Smooth muscle cell (in vitro differentiated cells): ENCODE measurements around the gene ZFP42. TPM values are rescaled to one million over a fixed set of nuclear protein-coding genes. Genes with fewer than 3 reads are reported as not detected.

Experiments
- DNase-seq: peaks from one replicate; lab custom pipeline; 2025; ENCODE audit not compliant: unreplicated experiment; lab: John Stamatoyannopoulos, UW
- H2AFZ ChIP-seq: fragments of 200-600 bp; sonication (generic); 2 replicates; pipeline ENCODE4 v1.6.0; 2016; ENCODE audit warnings: antibody characterized with exemption, low read depth, mild to moderate bottlenecking
- H3F3A ChIP-seq: fragments of 200-600 bp; sonication (generic); 2 replicates; pipeline ENCODE4 v1.6.0; 2017; ENCODE audit warnings: antibody characterized with exemption, low read depth
- H3K27ac ChIP-seq: fragments of 200-600 bp; sonication (generic); 2 replicates; pipeline ENCODE4 v1.5.1; 2016; ENCODE audit warnings: low read depth, mild to moderate bottlenecking
- H3K27me3 ChIP-seq: fragments of 200-600 bp; sonication (generic); 2 replicates; pipeline ENCODE4 v1.6.1; 2016; ENCODE audit warnings: low read depth, mild to moderate bottlenecking
- H3K36me3 ChIP-seq: fragments of 200-600 bp; sonication (generic); 2 replicates; pipeline ENCODE4 v1.5.1; 2016; ENCODE audit warnings: low read depth
- H3K4me1 ChIP-seq: fragments of 200-600 bp; sonication (generic); 2 replicates; pipeline ENCODE4 v1.5.1; 2016; ENCODE audit warnings: low read depth
- H3K4me2 ChIP-seq: fragments of 200-600 bp; sonication (generic); 2 replicates; pipeline ENCODE4 v1.6.0; 2016; ENCODE audit warnings: mild to moderate bottlenecking
- H3K4me3 ChIP-seq: fragments of 200-600 bp; sonication (generic); 2 replicates; pipeline ENCODE4 v1.5.1; 2016; ENCODE audit warnings: mild to moderate bottlenecking
- H3K79me2 ChIP-seq: fragments of 200-600 bp; sonication (generic); 2 replicates; pipeline ENCODE4 v1.6.0; 2016; ENCODE audit warnings: low read depth, mild to moderate bottlenecking
- H3K9ac ChIP-seq: fragments of 200-600 bp; sonication (generic); 2 replicates; pipeline ENCODE4 v1.6.0; 2016; ENCODE audit warnings: low read depth
- H3K9me3 ChIP-seq: fragments of 200-600 bp; sonication (generic); replicated peaks from 2 replicates; pipeline ENCODE4 v1.5.1; 2016; ENCODE audit warnings: low read depth
- H4K20me1 ChIP-seq: fragments of 200-600 bp; sonication (generic); 2 replicates; pipeline ENCODE4 v1.6.0; 2016; ENCODE audit warnings: low read depth
- WGBS: methylation state at CpG from one replicate; pipeline ENCODE4 v1.1.7; 2016; ENCODE audit warnings: low lambda C conversion rate; 5-methylcytosine and 5-hydroxymethylcytosine counted together
- polyA plus RNA-seq: library from polyadenylated mRNA; unstranded; fragments of >200 nt; fragmentation: Nextera tagmentation; extraction: Ambion mirVana; gene quantifications from 2 replicates; pipeline ENCODE4 v1.2.1, GENCODE V29; 2016
- total RNA-seq: library from RNA; depleted of rRNA; stranded (reverse); fragments of >200 nt; gene quantifications from 2 replicates; pipeline ENCODE4 v1.2.3, GENCODE V29; 2014
- TF ChIP-seq, protein P1 (sequence below): fragments of 200-600 bp; sonication (generic); IDR thresholded peaks from 2 replicates; pipeline ENCODE4 v1.5.1; 2017; ENCODE audit warnings: borderline replicate concordance, mild to moderate bottlenecking, antibody characterized with exemption; ENCODE audit not compliant: insufficient read depth, poor library complexity, severe bottlenecking

The ZFP42 gene
- total and polyA plus RNA-seq, 2 experiments from 2014 or later: 15.7 to 30.4 TPM

DNA sequence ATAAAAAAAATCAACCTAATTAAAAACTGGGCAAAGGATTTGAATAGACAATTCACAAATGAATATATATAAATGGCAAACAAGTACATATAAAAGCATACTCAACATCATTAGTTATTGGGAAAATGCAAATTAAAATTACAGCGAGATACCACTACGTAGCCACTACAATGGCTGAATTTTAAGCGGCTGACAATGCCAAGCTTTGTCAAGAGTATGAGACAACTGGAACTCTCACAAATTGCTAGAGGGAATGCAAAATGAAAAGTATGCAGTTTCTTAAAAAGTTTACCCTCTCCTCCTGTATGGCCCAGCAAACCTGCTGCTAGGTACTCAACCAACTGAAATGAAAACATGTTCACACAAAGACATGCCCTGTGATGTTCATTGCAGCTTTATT is 34.8 kb downstream of the ZFP42 start:
- 94% methylated on average over 3 of the region's 3 CpGs for WGBS

DNA sequence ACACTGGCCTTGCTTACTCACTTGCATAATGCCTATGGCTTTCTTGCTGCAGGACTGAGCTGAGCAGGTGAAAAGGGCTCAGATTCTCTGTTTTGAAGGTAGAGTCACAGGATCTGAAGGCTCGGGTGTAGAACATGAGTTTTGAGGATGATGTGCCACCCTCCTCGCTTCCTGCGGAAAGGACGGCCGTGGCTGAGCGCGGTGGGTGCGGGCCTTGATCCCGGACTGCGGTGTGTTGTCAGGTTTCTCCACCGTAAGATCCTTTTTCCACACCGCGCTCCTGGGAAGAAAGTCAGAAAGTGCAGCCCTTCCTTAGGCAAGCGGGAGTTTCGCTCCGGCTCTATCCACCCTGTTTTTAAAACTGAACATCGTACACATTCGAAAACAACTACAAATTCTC is 36.2 kb downstream of the ZFP42 start:
- WGBS: 20% methylated on average over 18 of the region's 18 CpGs

More for the DNA sequence above, 34.8 kb downstream of the ZFP42 start:
- no peaks in the 10 kb centered on the region for H3F3A ChIP-seq
- no peaks in the 10 kb centered on the region for H3K36me3 ChIP-seq
- no peak overlapping the region for H3K9ac ChIP-seq
- no peak overlapping the region for H3K27ac ChIP-seq
- H2AFZ ChIP-seq: no peak overlapping the region
- no peaks in the 10 kb centered on the region for H3K9me3 ChIP-seq
- peaks cover 15% of the 10 kb centered on the region for H3K27me3 ChIP-seq
- no peak for DNase-seq
- H3K4me1 ChIP-seq: peaks cover 6% of the 10 kb centered on the region
- H3K4me2 ChIP-seq: no peak overlapping the region
- H3K79me2 ChIP-seq: no peaks in the 10 kb centered on the region
- H3K4me3 ChIP-seq: no peak overlapping the region
- TF ChIP-seq, protein P1, sequence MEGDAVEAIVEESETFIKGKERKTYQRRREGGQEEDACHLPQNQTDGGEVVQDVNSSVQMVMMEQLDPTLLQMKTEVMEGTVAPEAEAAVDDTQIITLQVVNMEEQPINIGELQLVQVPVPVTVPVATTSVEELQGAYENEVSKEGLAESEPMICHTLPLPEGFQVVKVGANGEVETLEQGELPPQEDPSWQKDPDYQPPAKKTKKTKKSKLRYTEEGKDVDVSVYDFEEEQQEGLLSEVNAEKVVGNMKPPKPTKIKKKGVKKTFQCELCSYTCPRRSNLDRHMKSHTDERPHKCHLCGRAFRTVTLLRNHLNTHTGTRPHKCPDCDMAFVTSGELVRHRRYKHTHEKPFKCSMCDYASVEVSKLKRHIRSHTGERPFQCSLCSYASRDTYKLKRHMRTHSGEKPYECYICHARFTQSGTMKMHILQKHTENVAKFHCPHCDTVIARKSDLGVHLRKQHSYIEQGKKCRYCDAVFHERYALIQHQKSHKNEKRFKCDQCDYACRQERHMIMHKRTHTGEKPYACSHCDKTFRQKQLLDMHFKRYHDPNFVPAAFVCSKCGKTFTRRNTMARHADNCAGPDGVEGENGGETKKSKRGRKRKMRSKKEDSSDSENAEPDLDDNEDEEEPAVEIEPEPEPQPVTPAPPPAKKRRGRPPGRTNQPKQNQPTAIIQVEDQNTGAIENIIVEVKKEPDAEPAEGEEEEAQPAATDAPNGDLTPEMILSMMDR: no peak
- H4K20me1 ChIP-seq: no peaks in the 10 kb centered on the region

DNA sequence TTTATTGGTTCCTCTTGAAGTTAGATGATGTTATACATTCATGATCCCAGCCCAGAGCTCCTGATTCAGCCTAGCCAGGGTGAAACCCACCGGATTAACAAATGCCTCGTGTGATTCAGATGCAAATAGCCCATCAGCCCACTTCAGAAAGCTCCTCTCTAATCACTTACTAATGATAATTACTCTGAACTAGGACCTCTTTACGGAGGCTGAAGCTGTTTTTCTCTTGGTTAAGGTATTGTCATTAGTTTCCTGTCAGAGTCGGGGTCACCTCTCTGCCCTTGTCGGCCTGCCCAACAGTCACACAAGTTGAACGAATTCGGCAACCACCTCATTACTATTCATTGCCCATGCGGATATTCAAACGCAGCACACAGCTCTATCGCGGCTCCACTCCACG is 36.6 kb downstream of the ZFP42 start:
- Histone ChIP-seq H3K27ac (no peak overlapping the region), H3K4me3 (peak overlapping the region; percentile 32), H3K36me3 (no peaks in the 10 kb centered on the region), H3K4me2 (peak overlapping the region; percentile 82), H3F3A (no peaks in the 10 kb centered on the region), H3K79me2 (no peaks in the 10 kb centered on the region), H2AFZ (peak overlapping the region; percentile 86), H3K9me3 (no peaks in the 10 kb centered on the region), H3K4me1 (peaks cover 13% of the 10 kb centered on the region), H3K9ac (no peak overlapping the region), H3K27me3 (peaks cover 15% of the 10 kb centered on the region), H4K20me1 (no peaks in the 10 kb centered on the region)
- WGBS: 4% methylated on average over 12 of the region's 12 CpGs
- DNase-seq: no peak
- TF ChIP-seq, protein P1: no peak

More for the DNA sequence above, 36.2 kb downstream of the ZFP42 start:
- Histone ChIP-seq H3K4me3 (peak overlapping the region; percentile 32), H3K4me1 (peaks cover 13% of the 10 kb centered on the region), H4K20me1 (no peaks in the 10 kb centered on the region), H2AFZ (peak overlapping the region; percentile 86), H3K4me2 (peak overlapping the region; percentile 82), H3K9ac (no peak overlapping the region), H3K27me3 (peaks cover 15% of the 10 kb centered on the region), H3K9me3 (no peaks in the 10 kb centered on the region), H3F3A (no peaks in the 10 kb centered on the region), H3K79me2 (no peaks in the 10 kb centered on the region), H3K27ac (no peak overlapping the region), H3K36me3 (no peaks in the 10 kb centered on the region)
- TF ChIP-seq, protein P1: no peak
- no peak for DNase-seq

DNA sequence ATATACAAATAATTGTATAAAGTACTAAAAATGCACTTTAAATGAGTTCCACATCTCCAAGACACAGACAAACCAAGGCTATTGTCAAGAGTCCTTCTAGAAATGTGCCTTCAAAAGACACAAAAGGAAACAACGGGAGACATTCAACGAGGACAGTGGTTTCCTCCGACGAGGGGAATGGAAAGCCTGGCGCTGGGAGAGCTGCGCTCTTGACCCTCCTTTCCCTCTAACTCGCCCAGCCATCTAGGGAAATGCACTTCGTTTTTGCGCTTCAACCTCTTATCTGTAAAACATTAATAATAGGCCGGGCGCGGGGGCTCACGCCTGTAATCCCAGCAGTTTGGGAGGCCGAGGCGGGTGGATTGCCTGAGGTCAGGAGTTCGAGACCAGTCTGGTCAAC is 37.0 kb downstream of the ZFP42 start:
- TF ChIP-seq, protein P1: no peak
- 23% methylated on average over 16 of the region's 16 CpGs for WGBS

More for the DNA sequence above, 37.0 kb downstream of the ZFP42 start:
- Histone ChIP-seq H4K20me1 (no peaks in the 10 kb centered on the region), H3K27me3 (peaks cover 15% of the 10 kb centered on the region), H3K4me1 (peaks cover 13% of the 10 kb centered on the region), H3K79me2 (no peaks in the 10 kb centered on the region), H3F3A (no peaks in the 10 kb centered on the region), H3K4me3 (peak overlapping the region; percentile 32), H3K27ac (no peak overlapping the region), H3K9me3 (no peaks in the 10 kb centered on the region), H3K9ac (no peak overlapping the region), H3K36me3 (no peaks in the 10 kb centered on the region), H3K4me2 (peak overlapping the region; percentile 82), H2AFZ (peak overlapping the region; percentile 86)
- no peak for DNase-seq
